CD14-positive monocyte (primary cell): ENCODE results near the gene INPP5F. TPM values are rescaled to one million over a fixed set of nuclear protein-coding genes. Genes with fewer than 3 reads are reported as not detected.

ENCODE experiments used
- DNase-seq, 3 donors: peaks; one replicate each; pipeline ENCODE4 v3.0.0-alpha.2; 2011 to 2022
- H2AFZ ChIP-seq: 2 replicates; pipeline ENCODE4 v1.6.0; 2012; ENCODE audit warnings: mild to moderate bottlenecking, low read depth, low read length, inconsistent platforms; ENCODE audit not compliant: insufficient read depth, poor library complexity, severe bottlenecking
- H3K27ac ChIP-seq, 2 donors: 1 replicate in 1 of 2; 2 replicates in 1 of 2; pipeline ENCODE4 v1.5.1; 2012 to 2013; ENCODE audit warnings: low read length in 2 of 2, control low read depth in 1 of 2, inconsistent platforms in 1 of 2, low read depth in 1 of 2, mild to moderate bottlenecking in 1 of 2
- H3K27me3 ChIP-seq, 2 donors: one replicate each; pipeline versions ENCODE4 v1.6.0 to v1.6.1; 2011 to 2013; ENCODE audit warnings: low read length in 2 of 2; ENCODE audit not compliant: control insufficient read depth in 2 of 2, insufficient read depth in 2 of 2
- H3K36me3 ChIP-seq, 2 donors: replicated peaks in 1 of 2; 1 replicate in 1 of 2; 2 replicates in 1 of 2; pipeline versions ENCODE4 v1.5.1 to v1.6.1; 2012 to 2013; ENCODE audit warnings: low read length in 2 of 2, control low read depth in 1 of 2, inconsistent platforms in 1 of 2, mild to moderate bottlenecking in 1 of 2; ENCODE audit not compliant: insufficient read depth in 2 of 2, control insufficient read depth in 1 of 2
- H3K4me1 ChIP-seq, 2 donors: 1 replicate in 1 of 2; 2 replicates in 1 of 2; pipeline versions ENCODE4 v1.5.1 to v1.6.1; 2012 to 2013; ENCODE audit warnings: low read length in 2 of 2, control low read depth in 1 of 2, inconsistent platforms in 1 of 2, mild to moderate bottlenecking in 1 of 2, moderate library complexity in 1 of 2; ENCODE audit not compliant: insufficient read depth in 2 of 2, control insufficient read depth in 1 of 2
- H3K4me2 ChIP-seq: replicated peaks from 2 replicates; pipeline ENCODE3; 2012; ENCODE audit warnings: low read length, moderate library complexity, mild to moderate bottlenecking; ENCODE audit not compliant: poor library complexity, severe bottlenecking; ENCODE audit errors: extremely low read depth
- H3K4me3 ChIP-seq, 3 experiments: fragments of 200-600 bp in 1 of 3; sonication (generic) in 1 of 3; replicated peaks in 1 of 3; 1 replicate in 2 of 3; 2 replicates in 1 of 3; pipeline ENCODE4 v1.5.1; 2011 to 2013; ENCODE audit warnings: low read length in 3 of 3, mild to moderate bottlenecking in 3 of 3, control low read depth in 2 of 3, low read depth in 2 of 3, inconsistent platforms in 1 of 3, moderate library complexity in 1 of 3
- H3K79me2 ChIP-seq: 2 replicates; pipeline ENCODE4 v1.6.0; 2012; ENCODE audit warnings: mild to moderate bottlenecking, control low read depth, inconsistent platforms, low read length, moderate library complexity; ENCODE audit not compliant: insufficient read depth
- H3K9ac ChIP-seq: 2 replicates; pipeline ENCODE4 v1.6.0; 2017; ENCODE audit warnings: low read length, mild to moderate bottlenecking; ENCODE audit not compliant: insufficient read depth, poor library complexity, severe bottlenecking
- H3K9me3 ChIP-seq, 2 donors: replicated peaks in 1 of 2; 1 replicate in 1 of 2; 2 replicates in 1 of 2; pipeline versions ENCODE4 v1.5.1 to v1.6.1; 2012 to 2013; ENCODE audit warnings: low read length in 2 of 2, control low read depth in 1 of 2; ENCODE audit not compliant: control insufficient read depth in 1 of 2, insufficient read depth in 1 of 2
- H4K20me1 ChIP-seq: 2 replicates; pipeline ENCODE4 v1.6.0; 2012; ENCODE audit warnings: mild to moderate bottlenecking, low read length, control low read depth, moderate library complexity; ENCODE audit not compliant: insufficient read depth
- H3K27ac Mint-ChIP-seq, 7 donors: one replicate each; pipeline ENCODE4 v1.8.0; 2020; ENCODE audit warnings: mild to moderate bottlenecking in 7 of 7, mixed read lengths in 7 of 7, moderate library complexity in 6 of 7, inconsistent platforms in 2 of 7
- H3K27me3 Mint-ChIP-seq, 3 donors: one replicate each; pipeline ENCODE4 v1.8.0; 2021 to 2022; ENCODE audit warnings: low read depth in 3 of 3, mild to moderate bottlenecking in 3 of 3, mixed read lengths in 3 of 3, moderate library complexity in 3 of 3, inconsistent platforms in 1 of 3
- H3K36me3 Mint-ChIP-seq, 2 donors: one replicate each; pipeline ENCODE4 v1.8.0; 2020; ENCODE audit warnings: mixed read lengths in 2 of 2, inconsistent platforms in 1 of 2, mild to moderate bottlenecking in 1 of 2
- H3K4me1 Mint-ChIP-seq: one replicate; pipeline ENCODE4 v1.8.0; 2020; ENCODE audit warnings: mild to moderate bottlenecking, mixed read lengths
- H3K4me3 Mint-ChIP-seq, 2 donors: one replicate each; pipeline ENCODE4 v1.8.0; 2020; ENCODE audit warnings: mild to moderate bottlenecking in 2 of 2, mixed read lengths in 2 of 2, moderate library complexity in 1 of 2
- H3K9me3 Mint-ChIP-seq, 7 donors: one replicate each; pipeline ENCODE4 v1.8.0; 2020 to 2022; ENCODE audit warnings: mixed read lengths in 7 of 7, mild to moderate bottlenecking in 6 of 7, moderate library complexity in 6 of 7, inconsistent platforms in 2 of 7
- WGBS: methylation state at CpG from one replicate; pipeline ENCODE4 v1.1.5; 2013; ENCODE audit warnings: missing lambda C conversion rate; ENCODE audit not compliant: insufficient coverage; 5-methylcytosine and 5-hydroxymethylcytosine counted together
- intact Hi-C, 2 donors: fragments of 100-400 bp; cut with micrococcal nuclease; formaldehyde crosslinking; loops; one replicate each; pipeline versions ENCODE4 v1.15.0 to v1.15.1; 2023
- polyA plus RNA-seq, 3 donors: library from polyadenylated mRNA; depleted of rRNA in 1 of 3; unstranded in 2 of 3; stranded (reverse) in 1 of 3; fragments of 300-500 nt in 2 of 3; fragments of >200 nt in 1 of 3; fragmentation: Illumina TruSeq in 2 of 3; gene quantifications; 1 replicate in 2 of 3; 2 replicates in 1 of 3; pipeline ENCODE4 v1.2.3, GENCODE V29; 2012 to 2021
- TF ChIP-seq, protein P1 (sequence below): fragments of 200-600 bp; IDR thresholded peaks from one replicate; pipeline ENCODE4 v1.8.0; 2022; ENCODE audit warnings: antibody characterized with exemption, mild to moderate bottlenecking

The INPP5F gene
- polyA plus RNA-seq, 3 donors = 5.1 to 6.9 (median 5.4) TPM

DNA sequence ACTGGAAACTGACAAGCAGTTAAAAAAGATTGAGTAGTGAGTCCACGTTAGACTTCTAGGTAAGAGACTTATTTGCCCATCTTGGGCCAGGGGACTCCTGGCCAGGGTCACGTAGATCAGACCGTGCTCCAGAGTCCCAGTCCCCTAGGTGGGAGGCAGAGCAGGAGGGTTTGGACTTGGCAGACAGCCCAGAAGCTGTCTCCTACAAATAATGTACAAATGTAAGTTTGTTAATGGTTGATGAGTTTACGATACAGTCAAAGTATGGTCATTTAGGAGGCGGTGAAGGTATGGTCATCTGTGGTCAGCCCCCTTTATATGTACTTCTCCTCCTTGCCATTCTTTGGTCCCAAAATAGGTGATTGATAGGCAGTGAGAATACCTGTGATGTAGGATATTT lies 28.2 kb downstream of the INPP5F start:
- H3K9me3 ChIP-seq = no peaks in the 10 kb centered on the region
- H3K27ac Mint-ChIP-seq = no peak overlapping the region
- intact Hi-C loops = loop anchor here (5.0 to 10.0 kb wide), 3 partner anchors 33 to 581 kb away; no protein-coding TSS in a partner anchor

DNA sequence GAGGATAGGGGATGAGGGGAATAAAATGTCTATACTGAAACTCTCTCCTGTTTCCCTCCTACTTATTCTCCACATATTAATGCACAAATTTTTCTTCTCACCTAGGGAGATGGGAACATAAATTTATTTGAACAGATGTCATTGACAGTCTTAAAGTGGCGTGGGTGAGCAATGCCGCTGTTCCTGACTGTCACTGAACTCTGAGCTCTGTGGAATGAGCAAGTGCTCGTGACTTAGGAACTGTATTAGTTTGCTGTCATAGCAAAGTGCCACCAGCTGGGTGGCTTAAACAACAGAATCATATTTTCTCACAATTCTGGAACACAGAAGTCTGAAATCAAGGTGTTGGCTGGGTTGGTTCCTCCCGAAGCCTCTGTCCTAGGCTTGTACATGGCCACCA lies 29.1 kb downstream of the INPP5F start:
- intact Hi-C loops = loop anchor here (5.0 to 10.0 kb wide), 3 partner anchors 32 to 580 kb away; no protein-coding TSS in a partner anchor
- peaks cover 0 to under 1% (median 0%) of the 10 kb centered on the region in 3 donors for H3K27me3 Mint-ChIP-seq
- no peaks in the 10 kb centered on the region for H3K9me3 Mint-ChIP-seq
- no peaks in the 10 kb centered on the region for H4K20me1 ChIP-seq
- TF ChIP-seq, protein P1, sequence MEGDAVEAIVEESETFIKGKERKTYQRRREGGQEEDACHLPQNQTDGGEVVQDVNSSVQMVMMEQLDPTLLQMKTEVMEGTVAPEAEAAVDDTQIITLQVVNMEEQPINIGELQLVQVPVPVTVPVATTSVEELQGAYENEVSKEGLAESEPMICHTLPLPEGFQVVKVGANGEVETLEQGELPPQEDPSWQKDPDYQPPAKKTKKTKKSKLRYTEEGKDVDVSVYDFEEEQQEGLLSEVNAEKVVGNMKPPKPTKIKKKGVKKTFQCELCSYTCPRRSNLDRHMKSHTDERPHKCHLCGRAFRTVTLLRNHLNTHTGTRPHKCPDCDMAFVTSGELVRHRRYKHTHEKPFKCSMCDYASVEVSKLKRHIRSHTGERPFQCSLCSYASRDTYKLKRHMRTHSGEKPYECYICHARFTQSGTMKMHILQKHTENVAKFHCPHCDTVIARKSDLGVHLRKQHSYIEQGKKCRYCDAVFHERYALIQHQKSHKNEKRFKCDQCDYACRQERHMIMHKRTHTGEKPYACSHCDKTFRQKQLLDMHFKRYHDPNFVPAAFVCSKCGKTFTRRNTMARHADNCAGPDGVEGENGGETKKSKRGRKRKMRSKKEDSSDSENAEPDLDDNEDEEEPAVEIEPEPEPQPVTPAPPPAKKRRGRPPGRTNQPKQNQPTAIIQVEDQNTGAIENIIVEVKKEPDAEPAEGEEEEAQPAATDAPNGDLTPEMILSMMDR = no peak
- no peaks in the 10 kb centered on the region for H3K79me2 ChIP-seq
- H2AFZ ChIP-seq = no peak overlapping the region
- H3K36me3 ChIP-seq = peaks cover 0 to 5% of the 10 kb centered on the region in 2 donors
- H3K27me3 ChIP-seq = no peaks in the 10 kb centered on the region
- no peak overlapping the region for H3K4me3 ChIP-seq
- DNase-seq = no peak
- H3K4me1 Mint-ChIP-seq = peaks cover 3% of the 10 kb centered on the region
- H3K9me3 ChIP-seq = no peaks in the 10 kb centered on the region
- no peak overlapping the region for H3K4me3 Mint-ChIP-seq
- 96% methylated on average over 3 of the region's 4 CpGs for WGBS
- H3K36me3 Mint-ChIP-seq = peaks cover 9 to 13% of the 10 kb centered on the region in 2 donors
- no peak overlapping the region for H3K4me2 ChIP-seq
- no peak overlapping the region for H3K27ac Mint-ChIP-seq
- H3K27ac ChIP-seq = no peak overlapping the region
- H3K4me1 ChIP-seq = no peaks in the 10 kb centered on the region
- no peak overlapping the region for H3K9ac ChIP-seq

More for the DNA sequence above, 28.2 kb downstream of the INPP5F start:
- Histone ChIP-seq H3K27ac (no peak overlapping the region), H3K4me1 (no peaks in the 10 kb centered on the region), H3K27me3 (no peaks in the 10 kb centered on the region), H3K4me3 (no peak overlapping the region), H2AFZ (no peak overlapping the region), H3K4me2 (no peak overlapping the region), H4K20me1 (no peaks in the 10 kb centered on the region), H3K9ac (no peak overlapping the region), H3K79me2 (no peaks in the 10 kb centered on the region), H3K36me3 (peaks cover 0 to 5% of the 10 kb centered on the region in 2 donors)
- TF ChIP-seq, protein P1 = no peak
- H3K27me3 Mint-ChIP-seq = peaks cover 0 to 3% (median 0%) of the 10 kb centered on the region in 3 donors
- peaks cover 9 to 10% of the 10 kb centered on the region in 2 donors for H3K36me3 Mint-ChIP-seq
- H3K4me3 Mint-ChIP-seq = no peak overlapping the region
- DNase-seq = no peak
- no CpG with 5 or more reads among the region's 5 CpGs for WGBS
- H3K4me1 Mint-ChIP-seq = peaks cover 3% of the 10 kb centered on the region
- no peaks in the 10 kb centered on the region for H3K9me3 Mint-ChIP-seq
